ENCODE measurements around the gene GPR65. TPM values are rescaled to one million over a fixed set of nuclear protein-coding genes. Genes with fewer than 3 reads are reported as not detected.

GPR65 gene
- total and polyA plus RNA-seq, 9 of the 15 experiments (the other 6 are each of a cell fraction or from before 2014, with no cell fraction given), result 0.03 to 0.11 (median 0.04) TPM; not detected in 6

DNA sequence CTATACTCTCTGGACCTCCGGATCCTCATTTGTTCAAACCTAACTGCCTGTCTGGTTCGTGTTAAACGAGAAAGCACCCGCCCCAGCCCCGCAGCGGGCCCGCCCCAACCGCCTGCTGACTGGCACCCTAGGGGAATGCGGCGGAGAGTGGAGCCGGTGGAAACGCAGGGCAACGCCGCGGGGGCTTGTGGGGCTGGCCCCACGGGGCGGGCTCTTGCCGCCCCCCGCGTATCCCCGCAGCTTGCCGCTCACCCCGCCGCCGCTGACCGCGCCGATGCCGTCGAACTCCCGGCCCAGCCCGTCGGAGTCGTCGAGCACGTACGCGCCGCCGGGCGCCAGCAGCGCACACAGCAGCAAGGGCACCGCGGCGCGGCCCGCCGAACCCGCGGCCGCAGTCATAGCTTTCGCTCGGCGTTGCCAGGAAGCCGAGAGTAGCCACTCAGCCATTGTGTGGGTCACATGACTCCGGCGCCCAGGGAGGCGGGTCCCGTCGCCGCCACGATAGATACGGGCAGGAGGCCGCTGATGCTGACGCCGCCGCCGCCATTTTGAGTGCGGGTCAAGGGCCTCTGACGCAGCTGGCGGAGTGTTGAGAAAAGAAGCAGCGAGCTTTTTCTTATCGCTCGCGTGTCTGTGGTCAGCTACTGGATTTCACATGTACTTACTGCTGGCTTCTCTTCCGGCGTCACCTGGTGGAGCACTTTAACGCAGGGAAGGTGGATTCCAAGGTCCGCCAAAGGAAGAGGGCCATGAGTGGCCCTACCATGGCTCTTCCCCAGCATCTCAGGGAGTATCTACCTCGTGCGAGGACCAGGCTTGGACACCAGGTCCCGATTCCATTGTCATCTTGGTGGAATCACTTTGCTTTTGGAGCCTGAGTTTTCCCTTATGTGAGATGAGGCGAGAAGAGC is 12.0 kb upstream of the GPR65 start, which contains the start of gene GALC (continued):
- TF ChIP-seq ZFP1 (CRISPR knock-in tag; IDR thresholded peaks at IDR 0.05) (no peak), MECOM (CRISPR knock-in tag; IDR thresholded peaks at IDR 0.05) (no peak), TFAM (CRISPR knock-in tag; conservative IDR thresholded peaks at IDR 0.05) (no peak), CCNT2 (IDR thresholded peaks at IDR 0.05; ENCODE audit: borderline replicate concordance, extremely low read depth, insufficient read length, low read depth, low read length) (peak; percentile 46), SMAD4 (CRISPR knock-in tag; conservative IDR thresholded peaks at IDR 0.05) (peak; percentile 52; the same call in 1 of the 2 replicates), ZNF134 (CRISPR knock-in tag; conservative IDR thresholded peaks at IDR 0.05) (no peak), FOXA3 (CRISPR knock-in tag; conservative IDR thresholded peaks at IDR 0.05 in 1 of 2, IDR thresholded peaks at IDR 0.05 in 1 of 2) (no peak), CREM (IDR thresholded peaks at IDR 0.05; ENCODE audit: low read depth) (peak; percentile 92), TEAD1 (CRISPR knock-in tag; IDR thresholded peaks at IDR 0.05) (no peak)
- TF ChIP-seq, protein P1, sequence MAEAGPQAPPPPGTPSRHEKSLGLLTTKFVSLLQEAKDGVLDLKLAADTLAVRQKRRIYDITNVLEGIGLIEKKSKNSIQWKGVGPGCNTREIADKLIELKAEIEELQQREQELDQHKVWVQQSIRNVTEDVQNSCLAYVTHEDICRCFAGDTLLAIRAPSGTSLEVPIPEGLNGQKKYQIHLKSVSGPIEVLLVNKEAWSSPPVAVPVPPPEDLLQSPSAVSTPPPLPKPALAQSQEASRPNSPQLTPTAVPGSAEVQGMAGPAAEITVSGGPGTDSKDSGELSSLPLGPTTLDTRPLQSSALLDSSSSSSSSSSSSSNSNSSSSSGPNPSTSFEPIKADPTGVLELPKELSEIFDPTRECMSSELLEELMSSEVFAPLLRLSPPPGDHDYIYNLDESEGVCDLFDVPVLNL (CRISPR knock-in tag; IDR thresholded peaks at IDR 0.05; ENCODE audit: low read depth), result no peak
- TF ChIP-seq, protein P2, sequence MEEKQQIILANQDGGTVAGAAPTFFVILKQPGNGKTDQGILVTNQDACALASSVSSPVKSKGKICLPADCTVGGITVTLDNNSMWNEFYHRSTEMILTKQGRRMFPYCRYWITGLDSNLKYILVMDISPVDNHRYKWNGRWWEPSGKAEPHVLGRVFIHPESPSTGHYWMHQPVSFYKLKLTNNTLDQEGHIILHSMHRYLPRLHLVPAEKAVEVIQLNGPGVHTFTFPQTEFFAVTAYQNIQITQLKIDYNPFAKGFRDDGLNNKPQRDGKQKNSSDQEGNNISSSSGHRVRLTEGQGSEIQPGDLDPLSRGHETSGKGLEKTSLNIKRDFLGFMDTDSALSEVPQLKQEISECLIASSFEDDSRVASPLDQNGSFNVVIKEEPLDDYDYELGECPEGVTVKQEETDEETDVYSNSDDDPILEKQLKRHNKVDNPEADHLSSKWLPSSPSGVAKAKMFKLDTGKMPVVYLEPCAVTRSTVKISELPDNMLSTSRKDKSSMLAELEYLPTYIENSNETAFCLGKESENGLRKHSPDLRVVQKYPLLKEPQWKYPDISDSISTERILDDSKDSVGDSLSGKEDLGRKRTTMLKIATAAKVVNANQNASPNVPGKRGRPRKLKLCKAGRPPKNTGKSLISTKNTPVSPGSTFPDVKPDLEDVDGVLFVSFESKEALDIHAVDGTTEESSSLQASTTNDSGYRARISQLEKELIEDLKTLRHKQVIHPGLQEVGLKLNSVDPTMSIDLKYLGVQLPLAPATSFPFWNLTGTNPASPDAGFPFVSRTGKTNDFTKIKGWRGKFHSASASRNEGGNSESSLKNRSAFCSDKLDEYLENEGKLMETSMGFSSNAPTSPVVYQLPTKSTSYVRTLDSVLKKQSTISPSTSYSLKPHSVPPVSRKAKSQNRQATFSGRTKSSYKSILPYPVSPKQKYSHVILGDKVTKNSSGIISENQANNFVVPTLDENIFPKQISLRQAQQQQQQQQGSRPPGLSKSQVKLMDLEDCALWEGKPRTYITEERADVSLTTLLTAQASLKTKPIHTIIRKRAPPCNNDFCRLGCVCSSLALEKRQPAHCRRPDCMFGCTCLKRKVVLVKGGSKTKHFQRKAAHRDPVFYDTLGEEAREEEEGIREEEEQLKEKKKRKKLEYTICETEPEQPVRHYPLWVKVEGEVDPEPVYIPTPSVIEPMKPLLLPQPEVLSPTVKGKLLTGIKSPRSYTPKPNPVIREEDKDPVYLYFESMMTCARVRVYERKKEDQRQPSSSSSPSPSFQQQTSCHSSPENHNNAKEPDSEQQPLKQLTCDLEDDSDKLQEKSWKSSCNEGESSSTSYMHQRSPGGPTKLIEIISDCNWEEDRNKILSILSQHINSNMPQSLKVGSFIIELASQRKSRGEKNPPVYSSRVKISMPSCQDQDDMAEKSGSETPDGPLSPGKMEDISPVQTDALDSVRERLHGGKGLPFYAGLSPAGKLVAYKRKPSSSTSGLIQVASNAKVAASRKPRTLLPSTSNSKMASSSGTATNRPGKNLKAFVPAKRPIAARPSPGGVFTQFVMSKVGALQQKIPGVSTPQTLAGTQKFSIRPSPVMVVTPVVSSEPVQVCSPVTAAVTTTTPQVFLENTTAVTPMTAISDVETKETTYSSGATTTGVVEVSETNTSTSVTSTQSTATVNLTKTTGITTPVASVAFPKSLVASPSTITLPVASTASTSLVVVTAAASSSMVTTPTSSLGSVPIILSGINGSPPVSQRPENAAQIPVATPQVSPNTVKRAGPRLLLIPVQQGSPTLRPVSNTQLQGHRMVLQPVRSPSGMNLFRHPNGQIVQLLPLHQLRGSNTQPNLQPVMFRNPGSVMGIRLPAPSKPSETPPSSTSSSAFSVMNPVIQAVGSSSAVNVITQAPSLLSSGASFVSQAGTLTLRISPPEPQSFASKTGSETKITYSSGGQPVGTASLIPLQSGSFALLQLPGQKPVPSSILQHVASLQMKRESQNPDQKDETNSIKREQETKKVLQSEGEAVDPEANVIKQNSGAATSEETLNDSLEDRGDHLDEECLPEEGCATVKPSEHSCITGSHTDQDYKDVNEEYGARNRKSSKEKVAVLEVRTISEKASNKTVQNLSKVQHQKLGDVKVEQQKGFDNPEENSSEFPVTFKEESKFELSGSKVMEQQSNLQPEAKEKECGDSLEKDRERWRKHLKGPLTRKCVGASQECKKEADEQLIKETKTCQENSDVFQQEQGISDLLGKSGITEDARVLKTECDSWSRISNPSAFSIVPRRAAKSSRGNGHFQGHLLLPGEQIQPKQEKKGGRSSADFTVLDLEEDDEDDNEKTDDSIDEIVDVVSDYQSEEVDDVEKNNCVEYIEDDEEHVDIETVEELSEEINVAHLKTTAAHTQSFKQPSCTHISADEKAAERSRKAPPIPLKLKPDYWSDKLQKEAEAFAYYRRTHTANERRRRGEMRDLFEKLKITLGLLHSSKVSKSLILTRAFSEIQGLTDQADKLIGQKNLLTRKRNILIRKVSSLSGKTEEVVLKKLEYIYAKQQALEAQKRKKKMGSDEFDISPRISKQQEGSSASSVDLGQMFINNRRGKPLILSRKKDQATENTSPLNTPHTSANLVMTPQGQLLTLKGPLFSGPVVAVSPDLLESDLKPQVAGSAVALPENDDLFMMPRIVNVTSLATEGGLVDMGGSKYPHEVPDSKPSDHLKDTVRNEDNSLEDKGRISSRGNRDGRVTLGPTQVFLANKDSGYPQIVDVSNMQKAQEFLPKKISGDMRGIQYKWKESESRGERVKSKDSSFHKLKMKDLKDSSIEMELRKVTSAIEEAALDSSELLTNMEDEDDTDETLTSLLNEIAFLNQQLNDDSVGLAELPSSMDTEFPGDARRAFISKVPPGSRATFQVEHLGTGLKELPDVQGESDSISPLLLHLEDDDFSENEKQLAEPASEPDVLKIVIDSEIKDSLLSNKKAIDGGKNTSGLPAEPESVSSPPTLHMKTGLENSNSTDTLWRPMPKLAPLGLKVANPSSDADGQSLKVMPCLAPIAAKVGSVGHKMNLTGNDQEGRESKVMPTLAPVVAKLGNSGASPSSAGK (IDR thresholded peaks at IDR 0.05), result peak; percentile 77
- TF ChIP-seq, protein P3, sequence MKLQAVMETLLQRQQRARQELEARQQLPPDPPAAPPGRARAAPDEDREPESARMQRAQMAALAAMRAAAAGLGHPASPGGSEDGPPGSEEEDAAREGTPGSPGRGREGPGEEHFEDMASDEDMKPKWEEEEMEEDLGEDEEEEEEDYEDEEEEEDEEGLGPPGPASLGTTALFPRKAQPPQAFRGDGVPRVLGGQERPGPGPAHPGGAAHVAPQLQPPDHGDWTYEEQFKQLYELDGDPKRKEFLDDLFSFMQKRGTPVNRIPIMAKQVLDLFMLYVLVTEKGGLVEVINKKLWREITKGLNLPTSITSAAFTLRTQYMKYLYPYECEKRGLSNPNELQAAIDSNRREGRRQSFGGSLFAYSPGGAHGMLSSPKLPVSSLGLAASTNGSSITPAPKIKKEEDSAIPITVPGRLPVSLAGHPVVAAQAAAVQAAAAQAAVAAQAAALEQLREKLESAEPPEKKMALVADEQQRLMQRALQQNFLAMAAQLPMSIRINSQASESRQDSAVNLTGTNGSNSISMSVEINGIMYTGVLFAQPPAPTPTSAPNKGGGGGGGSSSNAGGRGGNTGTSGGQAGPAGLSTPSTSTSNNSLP (IDR thresholded peaks at IDR 0.05; ENCODE audit: borderline replicate concordance, low read depth, low read length), result no peak

Measured in K562 (cell line).